HEK293 (cell line): Measurements from ENCODE around the gene CALCOCO2.

Experiments used
- GLI4 ChIP-seq: fragments of 450-650 bp; formaldehyde crosslinking; IDR thresholded peaks from 2 replicates; pipeline ENCODE4 v1.5.1; 2016; ENCODE audit warnings: missing biosample characterization, missing genetic modification characterization
- YY2 ChIP-seq: fragments of 450-650 bp; formaldehyde crosslinking; IDR thresholded peaks from 2 replicates; pipeline ENCODE4 v1.5.1; 2016; ENCODE audit warnings: missing biosample characterization, missing genetic modification characterization
- ZBTB7A ChIP-seq: fragments of 450-650 bp; formaldehyde crosslinking; IDR thresholded peaks from 2 replicates; pipeline ENCODE4 v1.5.1; 2016; ENCODE audit warnings: low read depth, missing biosample characterization, missing genetic modification characterization
- ZNF112 ChIP-seq: fragments of 450-650 bp; formaldehyde crosslinking; IDR thresholded peaks from 2 replicates; pipeline ENCODE4 v1.5.0; 2017; ENCODE audit warnings: missing biosample characterization, missing genetic modification characterization
- ZNF140 ChIP-seq: fragments of 450-650 bp; formaldehyde crosslinking; IDR thresholded peaks from 2 replicates; pipeline ENCODE4 v1.5.1; 2016; ENCODE audit warnings: missing biosample characterization, missing genetic modification characterization
- ZNF221 ChIP-seq: fragments of 450-650 bp; formaldehyde crosslinking; IDR thresholded peaks from 2 replicates; pipeline ENCODE4 v1.5.1; 2017; ENCODE audit warnings: missing biosample characterization, missing genetic modification characterization, borderline replicate concordance
- ZNF426 ChIP-seq: fragments of 450-650 bp; formaldehyde crosslinking; IDR thresholded peaks from 2 replicates; pipeline ENCODE4 v1.5.1; 2017; ENCODE audit warnings: missing biosample characterization, missing genetic modification characterization, mild to moderate bottlenecking, inconsistent platforms, moderate library complexity
- ZNF530 ChIP-seq: fragments of 450-650 bp; formaldehyde crosslinking; IDR thresholded peaks from 2 replicates; pipeline ENCODE4 v1.5.1; 2016; ENCODE audit warnings: low read depth, missing biosample characterization, missing genetic modification characterization
- ZNF76 ChIP-seq: fragments of 450-650 bp; formaldehyde crosslinking; IDR thresholded peaks from 2 replicates; pipeline ENCODE4; 2016; ENCODE audit warnings: low read depth, missing biosample characterization, missing genetic modification characterization, borderline replicate concordance
- TF ChIP-seq, protein P1 (sequence below): fragments of 450-650 bp; formaldehyde crosslinking; IDR thresholded peaks from 2 replicates; pipeline ENCODE4 v1.5.1; 2016; ENCODE audit warnings: missing biosample characterization, missing genetic modification characterization
- TF ChIP-seq, protein P2 (sequence below): fragments of 450-650 bp; formaldehyde crosslinking; IDR thresholded peaks from 2 replicates; pipeline ENCODE4 v1.5.1; 2016; ENCODE audit warnings: missing biosample characterization, missing genetic modification characterization
- TF ChIP-seq, protein P3 (sequence below): fragments of 450-650 bp; formaldehyde crosslinking; IDR thresholded peaks from 2 replicates; pipeline ENCODE4 v1.5.1; 2016; ENCODE audit warnings: missing biosample characterization, missing genetic modification characterization
- TF ChIP-seq, protein P4 (sequence below): fragments of 450-650 bp; formaldehyde crosslinking; IDR thresholded peaks from 2 replicates; pipeline ENCODE4 v1.5.1; 2016; ENCODE audit warnings: missing biosample characterization, missing genetic modification characterization
- TF ChIP-seq, protein P5 (sequence below): fragments of 450-650 bp; formaldehyde crosslinking; IDR thresholded peaks from 2 replicates; pipeline ENCODE4 v1.5.1; 2016; ENCODE audit warnings: missing biosample characterization, missing genetic modification characterization
- TF ChIP-seq, protein P6 (sequence below): fragments of 450-650 bp; formaldehyde crosslinking; IDR thresholded peaks from 2 replicates; pipeline ENCODE4 v1.5.1; 2017; ENCODE audit warnings: missing biosample characterization, missing genetic modification characterization
- TF ChIP-seq, protein P7 (sequence below): fragments of 450-650 bp; formaldehyde crosslinking; IDR thresholded peaks from 2 replicates; pipeline ENCODE4 v1.5.1; 2016; ENCODE audit warnings: missing biosample characterization, missing genetic modification characterization

CALCOCO2 gene

DNA sequence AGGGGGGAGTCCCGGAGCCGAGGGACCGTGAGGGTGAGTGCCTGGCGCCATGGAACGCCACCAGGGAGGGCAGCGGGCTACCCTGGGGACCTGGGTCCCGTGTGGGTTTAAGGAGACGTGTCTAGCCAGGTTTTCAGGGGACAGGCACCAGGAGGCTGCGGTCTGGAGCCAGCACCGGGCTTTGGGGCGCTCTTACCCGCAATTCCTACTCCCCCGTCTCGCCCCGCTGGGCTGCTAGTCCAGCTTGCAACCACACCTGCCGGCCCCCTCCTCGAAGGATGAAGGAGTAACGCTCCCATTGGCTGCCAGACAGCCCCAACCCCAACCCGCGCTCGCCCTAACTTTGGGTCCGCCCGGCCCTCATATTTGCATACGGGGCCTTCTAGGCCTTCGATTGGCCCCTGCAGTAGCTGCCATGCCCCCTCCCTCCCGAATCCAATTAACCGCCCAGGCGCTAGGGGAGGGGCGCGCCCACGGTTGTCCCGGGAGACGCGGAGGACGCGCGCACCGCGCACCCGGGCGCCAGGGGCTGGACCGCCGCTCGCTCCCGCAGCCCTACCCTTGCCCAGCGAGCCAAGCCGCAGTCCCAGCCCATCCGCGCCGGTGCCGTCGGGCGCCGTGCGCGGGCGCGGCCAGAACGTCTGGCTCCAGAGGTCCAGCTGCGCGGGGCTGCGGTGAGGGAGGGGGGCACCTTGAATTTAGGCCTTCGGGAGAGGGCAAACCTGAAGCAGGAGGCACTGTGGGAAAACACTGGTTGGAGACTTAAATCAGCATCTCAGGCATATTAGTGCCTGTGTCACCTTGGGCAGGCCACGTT, 13.9 kb upstream of the CALCOCO2 start, which contains the start of gene TTLL6 (continued):
- TF ChIP-seq, protein P1, sequence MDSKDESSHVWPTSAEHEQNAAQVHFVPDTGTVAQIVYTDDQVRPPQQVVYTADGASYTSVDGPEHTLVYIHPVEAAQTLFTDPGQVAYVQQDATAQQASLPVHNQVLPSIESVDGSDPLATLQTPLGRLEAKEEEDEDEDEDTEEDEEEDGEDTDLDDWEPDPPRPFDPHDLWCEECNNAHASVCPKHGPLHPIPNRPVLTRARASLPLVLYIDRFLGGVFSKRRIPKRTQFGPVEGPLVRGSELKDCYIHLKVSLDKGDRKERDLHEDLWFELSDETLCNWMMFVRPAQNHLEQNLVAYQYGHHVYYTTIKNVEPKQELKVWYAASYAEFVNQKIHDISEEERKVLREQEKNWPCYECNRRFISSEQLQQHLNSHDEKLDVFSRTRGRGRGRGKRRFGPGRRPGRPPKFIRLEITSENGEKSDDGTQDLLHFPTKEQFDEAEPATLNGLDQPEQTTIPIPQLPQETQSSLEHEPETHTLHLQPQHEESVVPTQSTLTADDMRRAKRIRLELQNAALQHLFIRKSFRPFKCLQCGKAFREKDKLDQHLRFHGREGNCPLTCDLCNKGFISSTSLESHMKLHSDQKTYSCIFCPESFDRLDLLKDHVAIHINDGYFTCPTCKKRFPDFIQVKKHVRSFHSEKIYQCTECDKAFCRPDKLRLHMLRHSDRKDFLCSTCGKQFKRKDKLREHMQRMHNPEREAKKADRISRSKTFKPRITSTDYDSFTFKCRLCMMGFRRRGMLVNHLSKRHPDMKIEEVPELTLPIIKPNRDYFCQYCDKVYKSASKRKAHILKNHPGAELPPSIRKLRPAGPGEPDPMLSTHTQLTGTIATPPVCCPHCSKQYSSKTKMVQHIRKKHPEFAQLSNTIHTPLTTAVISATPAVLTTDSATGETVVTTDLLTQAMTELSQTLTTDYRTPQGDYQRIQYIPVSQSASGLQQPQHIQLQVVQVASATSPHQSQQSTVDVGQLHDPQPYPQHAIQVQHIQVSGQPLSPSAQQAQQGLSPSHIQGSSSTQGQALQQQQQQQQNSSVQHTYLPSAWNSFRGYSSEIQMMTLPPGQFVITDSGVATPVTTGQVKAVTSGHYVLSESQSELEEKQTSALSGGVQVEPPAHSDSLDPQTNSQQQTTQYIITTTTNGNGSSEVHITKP (tag by site-specific recombination) = peak; percentile 98
- TF ChIP-seq YY2 (tag by site-specific recombination) = 0 out of 2 replicates have a peak, but pooled peaks have one; percentile 4
- TF ChIP-seq, protein P2, sequence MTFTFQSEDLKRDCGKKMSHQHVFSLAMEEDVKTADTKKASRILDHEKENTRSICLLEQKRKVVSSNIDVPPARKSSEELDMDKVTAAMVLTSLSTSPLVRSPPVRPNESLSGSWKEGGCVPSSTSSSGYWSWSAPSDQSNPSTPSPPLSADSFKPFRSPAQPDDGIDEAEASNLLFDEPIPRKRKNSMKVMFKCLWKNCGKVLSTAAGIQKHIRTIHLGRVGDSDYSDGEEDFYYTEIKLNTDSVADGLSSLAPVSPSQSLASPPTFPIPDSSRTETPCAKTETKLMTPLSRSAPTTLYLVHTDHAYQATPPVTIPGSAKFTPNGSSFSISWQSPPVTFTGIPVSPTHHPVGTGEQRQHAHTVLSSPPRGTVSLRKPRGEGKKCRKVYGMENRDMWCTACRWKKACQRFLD (tag by site-specific recombination) = no peak
- TF ChIP-seq GLI4 (tag by site-specific recombination) = no peak
- TF ChIP-seq, protein P3, sequence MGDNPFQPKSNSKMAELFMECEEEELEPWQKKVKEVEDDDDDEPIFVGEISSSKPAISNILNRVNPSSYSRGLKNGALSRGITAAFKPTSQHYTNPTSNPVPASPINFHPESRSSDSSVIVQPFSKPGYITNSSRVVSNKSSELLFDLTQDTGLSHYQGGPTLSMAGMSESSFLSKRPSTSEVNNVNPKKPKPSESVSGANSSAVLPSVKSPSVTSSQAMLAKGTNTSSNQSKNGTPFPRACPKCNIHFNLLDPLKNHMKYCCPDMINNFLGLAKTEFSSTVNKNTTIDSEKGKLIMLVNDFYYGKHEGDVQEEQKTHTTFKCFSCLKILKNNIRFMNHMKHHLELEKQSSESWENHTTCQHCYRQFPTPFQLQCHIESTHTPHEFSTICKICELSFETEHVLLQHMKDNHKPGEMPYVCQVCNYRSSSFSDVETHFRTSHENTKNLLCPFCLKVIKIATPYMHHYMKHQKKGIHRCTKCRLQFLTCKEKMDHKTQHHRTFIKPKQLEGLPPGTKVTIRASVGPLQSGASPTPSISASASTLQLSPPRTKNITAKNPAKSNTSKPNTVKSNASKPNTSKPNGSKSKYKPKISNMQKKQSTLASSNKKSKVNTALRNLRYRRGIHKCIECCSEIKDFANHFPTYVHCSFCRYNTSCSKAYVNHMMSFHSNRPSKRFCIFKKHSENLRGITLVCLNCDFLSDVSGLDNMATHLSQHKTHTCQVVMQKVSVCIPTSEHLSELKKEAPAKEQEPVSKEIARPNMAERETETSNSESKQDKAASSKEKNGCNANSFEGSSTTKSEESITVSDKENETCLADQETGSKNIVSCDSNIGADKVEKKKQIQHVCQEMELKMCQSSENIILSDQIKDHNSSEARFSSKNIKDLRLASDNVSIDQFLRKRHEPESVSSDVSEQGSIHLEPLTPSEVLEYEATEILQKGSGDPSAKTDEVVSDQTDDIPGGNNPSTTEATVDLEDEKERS (tag by site-specific recombination) = no peak
- TF ChIP-seq ZNF530 (tag by site-specific recombination) = no peak
- TF ChIP-seq, protein P4, sequence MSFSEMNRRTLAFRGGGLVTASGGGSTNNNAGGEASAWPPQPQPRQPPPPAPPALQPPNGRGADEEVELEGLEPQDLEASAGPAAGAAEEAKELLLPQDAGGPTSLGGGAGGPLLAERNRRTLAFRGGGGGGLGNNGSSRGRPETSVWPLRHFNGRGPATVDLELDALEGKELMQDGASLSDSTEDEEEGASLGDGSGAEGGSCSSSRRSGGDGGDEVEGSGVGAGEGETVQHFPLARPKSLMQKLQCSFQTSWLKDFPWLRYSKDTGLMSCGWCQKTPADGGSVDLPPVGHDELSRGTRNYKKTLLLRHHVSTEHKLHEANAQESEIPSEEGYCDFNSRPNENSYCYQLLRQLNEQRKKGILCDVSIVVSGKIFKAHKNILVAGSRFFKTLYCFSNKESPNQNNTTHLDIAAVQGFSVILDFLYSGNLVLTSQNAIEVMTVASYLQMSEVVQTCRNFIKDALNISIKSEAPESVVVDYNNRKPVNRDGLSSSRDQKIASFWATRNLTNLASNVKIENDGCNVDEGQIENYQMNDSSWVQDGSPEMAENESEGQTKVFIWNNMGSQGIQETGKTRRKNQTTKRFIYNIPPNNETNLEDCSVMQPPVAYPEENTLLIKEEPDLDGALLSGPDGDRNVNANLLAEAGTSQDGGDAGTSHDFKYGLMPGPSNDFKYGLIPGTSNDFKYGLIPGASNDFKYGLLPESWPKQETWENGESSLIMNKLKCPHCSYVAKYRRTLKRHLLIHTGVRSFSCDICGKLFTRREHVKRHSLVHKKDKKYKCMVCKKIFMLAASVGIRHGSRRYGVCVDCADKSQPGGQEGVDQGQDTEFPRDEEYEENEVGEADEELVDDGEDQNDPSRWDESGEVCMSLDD (tag by site-specific recombination) = peak; percentile 78
- TF ChIP-seq ZNF76 (tag by site-specific recombination) = peak; percentile 49; the same call in 1 of the 2 replicates
- TF ChIP-seq, protein P5, sequence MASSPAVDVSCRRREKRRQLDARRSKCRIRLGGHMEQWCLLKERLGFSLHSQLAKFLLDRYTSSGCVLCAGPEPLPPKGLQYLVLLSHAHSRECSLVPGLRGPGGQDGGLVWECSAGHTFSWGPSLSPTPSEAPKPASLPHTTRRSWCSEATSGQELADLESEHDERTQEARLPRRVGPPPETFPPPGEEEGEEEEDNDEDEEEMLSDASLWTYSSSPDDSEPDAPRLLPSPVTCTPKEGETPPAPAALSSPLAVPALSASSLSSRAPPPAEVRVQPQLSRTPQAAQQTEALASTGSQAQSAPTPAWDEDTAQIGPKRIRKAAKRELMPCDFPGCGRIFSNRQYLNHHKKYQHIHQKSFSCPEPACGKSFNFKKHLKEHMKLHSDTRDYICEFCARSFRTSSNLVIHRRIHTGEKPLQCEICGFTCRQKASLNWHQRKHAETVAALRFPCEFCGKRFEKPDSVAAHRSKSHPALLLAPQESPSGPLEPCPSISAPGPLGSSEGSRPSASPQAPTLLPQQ (tag by site-specific recombination) = no peak
- TF ChIP-seq ZNF221 = no peak
- TF ChIP-seq, protein P6, sequence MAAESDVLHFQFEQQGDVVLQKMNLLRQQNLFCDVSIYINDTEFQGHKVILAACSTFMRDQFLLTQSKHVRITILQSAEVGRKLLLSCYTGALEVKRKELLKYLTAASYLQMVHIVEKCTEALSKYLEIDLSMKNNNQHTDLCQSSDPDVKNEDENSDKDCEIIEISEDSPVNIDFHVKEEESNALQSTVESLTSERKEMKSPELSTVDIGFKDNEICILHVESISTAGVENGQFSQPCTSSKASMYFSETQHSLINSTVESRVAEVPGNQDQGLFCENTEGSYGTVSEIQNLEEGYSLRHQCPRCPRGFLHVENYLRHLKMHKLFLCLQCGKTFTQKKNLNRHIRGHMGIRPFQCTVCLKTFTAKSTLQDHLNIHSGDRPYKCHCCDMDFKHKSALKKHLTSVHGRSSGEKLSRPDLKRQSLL (tag by site-specific recombination) = no peak
- TF ChIP-seq ZNF426 (tag by site-specific recombination) = no peak
- TF ChIP-seq, protein P7, sequence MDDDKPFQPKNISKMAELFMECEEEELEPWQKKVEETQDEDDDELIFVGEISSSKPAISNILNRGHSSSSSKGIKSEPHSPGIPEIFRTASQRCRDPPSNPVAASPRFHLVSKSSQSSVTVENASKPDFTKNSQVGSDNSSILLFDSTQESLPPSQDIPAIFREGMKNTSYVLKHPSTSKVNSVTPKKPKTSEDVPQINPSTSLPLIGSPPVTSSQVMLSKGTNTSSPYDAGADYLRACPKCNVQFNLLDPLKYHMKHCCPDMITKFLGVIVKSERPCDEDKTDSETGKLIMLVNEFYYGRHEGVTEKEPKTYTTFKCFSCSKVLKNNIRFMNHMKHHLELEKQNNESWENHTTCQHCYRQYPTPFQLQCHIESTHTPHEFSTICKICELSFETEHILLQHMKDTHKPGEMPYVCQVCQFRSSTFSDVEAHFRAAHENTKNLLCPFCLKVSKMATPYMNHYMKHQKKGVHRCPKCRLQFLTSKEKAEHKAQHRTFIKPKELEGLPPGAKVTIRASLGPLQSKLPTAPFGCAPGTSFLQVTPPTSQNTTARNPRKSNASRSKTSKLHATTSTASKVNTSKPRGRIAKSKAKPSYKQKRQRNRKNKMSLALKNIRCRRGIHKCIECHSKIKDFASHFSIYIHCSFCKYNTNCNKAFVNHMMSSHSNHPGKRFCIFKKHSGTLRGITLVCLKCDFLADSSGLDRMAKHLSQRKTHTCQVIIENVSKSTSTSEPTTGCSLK (tag by site-specific recombination) = no peak
- no peak for TF ChIP-seq ZNF112 (tag by site-specific recombination)
- TF ChIP-seq ZNF140 = peak; percentile 96
- no peak for TF ChIP-seq ZBTB7A (tag by site-specific recombination)
